IMR-90 (cell line): ENCODE data around the gene WNT3. TPM values are rescaled to one million over a fixed set of nuclear protein-coding genes. Genes with fewer than 3 reads are reported as not detected.

Experiments
- ATAC-seq: fragments of 200-7000 bp; cut with Tn5 transposase; 2 replicates; pipeline ENCODE4 v1.9.1; 2020; ENCODE audit warnings: low read depth, mild to moderate bottlenecking, moderate library complexity
- BruUV-seq: library from RNA; stranded (reverse); fragments of 400-500 nt; replicated peaks from 2 replicates; lab custom pipeline; 2021; lab: Mats Ljungman, UMichigan
- CTCF ChIA-PET: fragments of 300-600 bp; formaldehyde crosslinking; extraction: SDS; loops from one replicate; lab custom pipeline; 2021; ENCODE audit warnings: antibody characterized with exemption; lab: Yijun Ruan, JAX
- POLR2A ChIA-PET: fragments of 300-600 bp; sonication (Branson Sonifier 250); formaldehyde crosslinking; loops from one replicate; lab custom pipeline; 2022; ENCODE audit warnings: antibody characterized with exemption; ENCODE audit not compliant: unreplicated experiment; lab: Charles Lee
- DNase-seq: peaks from one replicate; pipeline ENCODE4 v3.0.0; 2013
- H2AFZ ChIP-seq: replicated peaks from 2 replicates; pipeline ENCODE3; 2013; ENCODE audit warnings: low read length, mild to moderate bottlenecking; ENCODE audit not compliant: poor library complexity
- H2AK5ac ChIP-seq: 2 replicates; pipeline ENCODE4 v1.6.1; 2013; ENCODE audit warnings: low read depth, low read length, inconsistent platforms
- H2AK9ac ChIP-seq: replicated peaks from 2 replicates; pipeline ENCODE3; 2013; ENCODE audit warnings: mild to moderate bottlenecking, low read depth, low read length, moderate library complexity; ENCODE audit not compliant: poor library complexity
- H2BK120ac ChIP-seq: 2 replicates; pipeline ENCODE4 v1.6.1; 2013; ENCODE audit warnings: low read depth, low read length, inconsistent platforms
- H2BK15ac ChIP-seq: 3 replicates; pipeline ENCODE4 v1.6.1; 2013; ENCODE audit warnings: low read depth, low read length, inconsistent platforms
- H2BK20ac ChIP-seq: 2 replicates; pipeline ENCODE4 v1.6.1; 2013; ENCODE audit warnings: low read depth, mild to moderate bottlenecking, inconsistent platforms, low read length, moderate library complexity
- H2BK5ac ChIP-seq: 2 replicates; pipeline ENCODE4 v1.6.1; 2013; ENCODE audit warnings: mild to moderate bottlenecking, low read depth, low read length, inconsistent platforms; ENCODE audit not compliant: poor library complexity, severe bottlenecking
- H3K14ac ChIP-seq: replicated peaks from 2 replicates; pipeline ENCODE4 v1.6.1; 2013; ENCODE audit warnings: low read depth, low read length, inconsistent platforms
- H3K18ac ChIP-seq: 2 replicates; pipeline ENCODE4 v1.6.1; 2013; ENCODE audit warnings: low read depth, low read length, control low read depth
- H3K23ac ChIP-seq: 2 replicates; pipeline ENCODE4 v1.6.1; 2013; ENCODE audit warnings: low read depth, low read length, inconsistent platforms
- H3K27ac ChIP-seq: 2 replicates; pipeline ENCODE4 v1.5.1; 2013; ENCODE audit warnings: mild to moderate bottlenecking, control low read depth, low read length; ENCODE audit not compliant: insufficient read depth
- H3K27me3 ChIP-seq: 2 replicates; pipeline ENCODE4 v1.6.1; 2013; ENCODE audit warnings: low read length; ENCODE audit not compliant: control insufficient read depth, insufficient read depth
- H3K36me3 ChIP-seq: 2 replicates; pipeline ENCODE4 v1.6.1; 2013; ENCODE audit warnings: low read length, mixed read lengths; ENCODE audit not compliant: control insufficient read depth, insufficient read depth
- H3K4ac ChIP-seq: 2 replicates; pipeline ENCODE4 v1.6.1; 2013; ENCODE audit warnings: low read depth, low read length, inconsistent platforms
- H3K4me1 ChIP-seq: 2 replicates; pipeline ENCODE4 v1.6.1; 2013; ENCODE audit warnings: low read length, mixed read lengths; ENCODE audit not compliant: control insufficient read depth, insufficient read depth
- H3K4me2 ChIP-seq: 2 replicates; pipeline ENCODE4 v1.6.1; 2013; ENCODE audit warnings: low read depth, mild to moderate bottlenecking, control low read depth, low read length, moderate library complexity
- H3K4me3 ChIP-seq: 2 replicates; pipeline ENCODE4 v1.5.1; 2013; ENCODE audit warnings: low read depth, mild to moderate bottlenecking, control low read depth, low read length, moderate library complexity; ENCODE audit not compliant: insufficient read depth
- H3K56ac ChIP-seq: 2 replicates; pipeline ENCODE4 v1.6.1; 2013; ENCODE audit warnings: low read length, inconsistent platforms; ENCODE audit not compliant: insufficient read depth; ENCODE audit errors: extremely low read depth
- H3K79me1 ChIP-seq, 2 experiments: 2 replicates each; pipeline ENCODE4 v1.6.1; 2013; ENCODE audit warnings: low read length in 2 of 2, inconsistent platforms in 1 of 2, low read depth in 1 of 2
- H3K9ac ChIP-seq: 2 replicates; pipeline ENCODE4 v1.6.1; 2013; ENCODE audit warnings: low read depth, low read length, control low read depth
- H3K9me1 ChIP-seq: 2 replicates; pipeline ENCODE4 v1.6.1; 2013; ENCODE audit warnings: low read length, inconsistent platforms; ENCODE audit not compliant: insufficient read depth
- H3K9me3 ChIP-seq: 2 replicates; pipeline ENCODE4 v1.6.1; 2013; ENCODE audit warnings: low read length; ENCODE audit not compliant: control insufficient read depth, insufficient read depth
- H4K20me1 ChIP-seq: 2 replicates; pipeline ENCODE4 v1.6.1; 2013; ENCODE audit warnings: low read length, inconsistent platforms; ENCODE audit not compliant: insufficient read depth
- H4K5ac ChIP-seq: 2 replicates; pipeline ENCODE4 v1.6.1; 2013; ENCODE audit warnings: mild to moderate bottlenecking, low read depth, low read length, control low read depth
- H4K8ac ChIP-seq, 2 experiments: 2 replicates each; pipeline ENCODE4 v1.6.1; 2013; ENCODE audit warnings: low read depth in 2 of 2, low read length in 2 of 2, control low read depth in 1 of 2, inconsistent platforms in 1 of 2
- H4K91ac ChIP-seq: 2 replicates; pipeline ENCODE4 v1.6.1; 2013; ENCODE audit warnings: low read depth, low read length, inconsistent platforms; ENCODE audit not compliant: insufficient read depth
- CEBPB ChIP-seq: IDR thresholded peaks from 2 replicates; pipeline ENCODE4 v1.6.1; 2012; ENCODE audit warnings: low read depth, low read length, improper control_type of control experiment
- CHD1 ChIP-seq: IDR thresholded peaks from 2 replicates; pipeline ENCODE4 v1.6.1; 2012; ENCODE audit warnings: low read depth, low read length, improper control_type of control experiment
- CTCF ChIP-seq: conservative IDR thresholded peaks from 2 replicates; pipeline ENCODE4 v1.5.1; 2012; ENCODE audit warnings: mild to moderate bottlenecking, low read depth, low read length, improper control_type of control experiment
- ELK1 ChIP-seq: fragments of 150-350 bp; IDR thresholded peaks from 2 replicates; pipeline ENCODE4 v1.6.1; 2016; ENCODE audit warnings: low read depth, mild to moderate bottlenecking, low read length, moderate library complexity, borderline replicate concordance
- FOS ChIP-seq: fragments of 150-350 bp; IDR thresholded peaks from 2 replicates; pipeline ENCODE4 v1.6.1; 2016; ENCODE audit warnings: low read depth, low read length
- MAZ ChIP-seq: IDR thresholded peaks from 2 replicates; pipeline ENCODE4 v1.6.1; 2012; ENCODE audit warnings: low read depth, mild to moderate bottlenecking, low read length, improper control_type of control experiment, moderate library complexity, borderline replicate concordance
- MXI1 ChIP-seq: IDR thresholded peaks from 2 replicates; pipeline ENCODE4 v1.6.1; 2012; ENCODE audit warnings: low read depth, mild to moderate bottlenecking, low read length, moderate library complexity, borderline replicate concordance
- NFE2L2 ChIP-seq: fragments of 150-350 bp; IDR thresholded peaks from 2 replicates; pipeline ENCODE4 v1.6.1; 2016; ENCODE audit warnings: low read depth, mild to moderate bottlenecking, low read length
- RAD21 ChIP-seq: IDR thresholded peaks from 2 replicates; pipeline ENCODE4 v1.6.1; 2012; ENCODE audit warnings: low read length, improper control_type of control experiment
- RFX5 ChIP-seq: IDR thresholded peaks from 2 replicates; pipeline ENCODE4 v1.8.0; 2012; ENCODE audit warnings: low read depth, mild to moderate bottlenecking, low read length, moderate library complexity
- SMC3 ChIP-seq: fragments of 150-350 bp; IDR thresholded peaks from 2 replicates; pipeline ENCODE4 v1.6.1; 2016; ENCODE audit warnings: low read depth, mild to moderate bottlenecking, antibody characterized with exemption, low read length, moderate library complexity
- USF2 ChIP-seq: fragments of 150-350 bp; IDR thresholded peaks from 2 replicates; pipeline ENCODE4 v1.6.1; 2017; ENCODE audit warnings: mild to moderate bottlenecking, antibody characterized with exemption, low read length, low read depth
- WGBS, 2 experiments: methylation state at CpG; one replicate each; pipeline versions ENCODE4 v1.1.5 to v1.1.7; 2013; ENCODE audit warnings: missing lambda C conversion rate in 2 of 2; ENCODE audit not compliant: insufficient read length in 1 of 2; ENCODE audit errors: extremely low coverage in 2 of 2; 5-methylcytosine and 5-hydroxymethylcytosine counted together
- dilution Hi-C: fragments of 300-500 bp; cut with HindIII; formaldehyde crosslinking; loops from one replicate; pipeline ENCODE4 v1.14.3; 2018; ENCODE audit warnings: low sequenced_read_pairs; ENCODE audit not compliant: unreplicated experiment
- in situ Hi-C: fragments of 300-500 bp; cut with MboI; formaldehyde crosslinking; loops from 3 replicates; pipeline ENCODE4 v1.14.3; 2019; ENCODE audit warnings: low sequenced_read_pairs, inconsistent platforms, mixed read lengths
- intact Hi-C: fragments of 100-400 bp; cut with micrococcal nuclease; formaldehyde crosslinking; loops from 2 replicates; pipeline ENCODE4 v1.10.0; 2022
- polyA plus RNA-seq, 3 experiments: library from polyadenylated mRNA; depleted of rRNA; stranded (reverse); fragments of >200 nt; gene quantifications; 2 replicates each; pipeline ENCODE4 v1.2.3, GENCODE V29; 2012; ENCODE audit warnings: low replicate concordance in 1 of 3
- total RNA-seq: library from RNA; depleted of rRNA; stranded (reverse); fragments of >200 nt; gene quantifications from 2 replicates; pipeline ENCODE4 v1.2.3, GENCODE V29; 2012

The WNT3 gene
- total and polyA plus RNA-seq, 2 of the 4 experiments (the other 2 are of a cell fraction): 0.72 to 1.0 TPM

- Histone ChIP-seq H3K9me3 (no peaks in the 10 kb centered on the region), H3K23ac (peak overlapping the region; percentile 27; the same call in 1 of the 2 replicates), H4K5ac (no peak overlapping the region), H4K91ac (peak overlapping the region; percentile 39; the same call in 1 of the 2 replicates), H3K9ac (no peak overlapping the region), H3K14ac (peak overlapping the region; percentile 62), H3K79me1 (peaks cover 0 to 12% of the 10 kb centered on the region in 2 experiments; a peak in 1 of 4 replicates), H2BK20ac (peak overlapping the region; percentile 74), H3K4me1 (peaks cover 14% of the 10 kb centered on the region), H3K4me3 (no peak overlapping the region), H2AK5ac (peak overlapping the region; percentile 83), H3K4ac (peak overlapping the region; percentile 65), H2BK15ac (peak overlapping the region; percentile 58; the same call in 2 of the 3 replicates), H2BK120ac (peak overlapping the region; percentile 72), H3K36me3 (0 out of 2 replicates have a peak, but pooled peaks cover 1% of the 10 kb centered on the region), H4K8ac (peak overlapping the region; percentile 9 to 51; a peak in 3 of 4 replicates), H3K56ac (no peak overlapping the region), H3K4me2 (no peak overlapping the region), H2AK9ac (peak overlapping the region; percentile 95), H2BK5ac (peak overlapping the region; percentile 72), H3K27ac (peak overlapping the region; percentile 2; the same call in 1 of the 2 replicates), H2AFZ (peak overlapping the region; percentile 81), H3K18ac (no peak overlapping the region; the same call in 1 of the 2 replicates), H4K20me1 (no peaks in the 10 kb centered on the region), H3K27me3 (no peaks in the 10 kb centered on the region), H3K9me1 (peaks cover 24% of the 10 kb centered on the region)
- POLR2A ChIA-PET: no interaction called here
- CTCF ChIA-PET: interaction anchor here (1.4 kb wide), 1 partner anchor 13 kb away, joined by 3 read pairs; no protein-coding TSS in a partner anchor
- no TSS peak for BruUV-seq
- no peak for DNase-seq
- in situ Hi-C loops: no loop called here
- intact Hi-C loops: no loop called here
- dilution Hi-C loops: no loop called here
- TF ChIP-seq CHD1 (no peak), RFX5 (no peak), FOS (no peak), MAZ (no peak), USF2 (no peak), CEBPB (no peak), NFE2L2 (no peak), MXI1 (no peak), SMC3 (no peak), RAD21 (no peak), ELK1 (no peak), CTCF (no peak)
- no peak for ATAC-seq
- WGBS, 2 experiments: no CpG with 5 or more reads among the region's 12 CpGs
Measured at GRCh38 chr17:46764000-46764708, 54.3 kb downstream of the WNT3 start.
